K562 treated with DMSO at 1 percent for 12 hours (cell line): ENCODE results near the gene PPP1R12B. TPM values are rescaled to one million over a fixed set of nuclear protein-coding genes. Genes with fewer than 3 reads are reported as not detected.

ENCODE experiments used
- total RNA-seq: library from RNA; unstranded; fragments of 300-600 nt; gene quantifications from 2 replicates; pipeline ENCODE4 v1.2.3, GENCODE V29; 2022; ENCODE audit not compliant: insufficient read depth

Gene PPP1R12B, protein sequence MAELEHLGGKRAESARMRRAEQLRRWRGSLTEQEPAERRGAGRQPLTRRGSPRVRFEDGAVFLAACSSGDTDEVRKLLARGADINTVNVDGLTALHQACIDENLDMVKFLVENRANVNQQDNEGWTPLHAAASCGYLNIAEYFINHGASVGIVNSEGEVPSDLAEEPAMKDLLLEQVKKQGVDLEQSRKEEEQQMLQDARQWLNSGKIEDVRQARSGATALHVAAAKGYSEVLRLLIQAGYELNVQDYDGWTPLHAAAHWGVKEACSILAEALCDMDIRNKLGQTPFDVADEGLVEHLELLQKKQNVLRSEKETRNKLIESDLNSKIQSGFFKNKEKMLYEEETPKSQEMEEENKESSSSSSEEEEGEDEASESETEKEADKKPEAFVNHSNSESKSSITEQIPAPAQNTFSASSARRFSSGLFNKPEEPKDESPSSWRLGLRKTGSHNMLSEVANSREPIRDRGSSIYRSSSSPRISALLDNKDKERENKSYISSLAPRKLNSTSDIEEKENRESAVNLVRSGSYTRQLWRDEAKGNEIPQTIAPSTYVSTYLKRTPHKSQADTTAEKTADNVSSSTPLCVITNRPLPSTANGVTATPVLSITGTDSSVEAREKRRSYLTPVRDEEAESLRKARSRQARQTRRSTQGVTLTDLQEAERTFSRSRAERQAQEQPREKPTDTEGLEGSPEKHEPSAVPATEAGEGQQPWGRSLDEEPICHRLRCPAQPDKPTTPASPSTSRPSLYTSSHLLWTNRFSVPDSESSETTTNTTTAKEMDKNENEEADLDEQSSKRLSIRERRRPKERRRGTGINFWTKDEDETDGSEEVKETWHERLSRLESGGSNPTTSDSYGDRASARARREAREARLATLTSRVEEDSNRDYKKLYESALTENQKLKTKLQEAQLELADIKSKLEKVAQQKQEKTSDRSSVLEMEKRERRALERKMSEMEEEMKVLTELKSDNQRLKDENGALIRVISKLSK
- 0.68 and 10.5 TPM in 2 replicates for total RNA-seq

GRCh38 chr1:202348509-202349205 lies at the start of gene PPP1R12B:
Gene PPP1R12B, plus strand, starts transcription at chr1:202348699. Its CDS starts 153 bp downstream, at chr1:202348852.

Other genes starting within 250 kb of the PPP1R12B start
- gene GPR37L1, start 225.8 kb upstream of the PPP1R12B start, total RNA-seq: not detected in 2 replicates
- 27.5 and 32.8 TPM in 2 replicates for gene ARL8A, start 204.0 kb upstream of the PPP1R12B start, total RNA-seq
- 29.6 and 53.9 TPM in 2 replicates for gene PTPN7, start 188.1 kb upstream of the PPP1R12B start, total RNA-seq
- gene LGR6, start 154.9 kb upstream of the PPP1R12B start, total RNA-seq: not detected in 2 replicates
- gene UBE2T, start 6.8 kb upstream of the PPP1R12B start, total RNA-seq: 160 and 202 TPM in 2 replicates